Testis (tissue), 2 donors: Measurements from ENCODE around the gene ACOT9.

Experiments used
- CTCF ChIP-seq, 3 experiments: fragments of 450-650 bp in 2 of 3; fragments of 200-600 bp in 1 of 3; sonication (generic) in 1 of 3; IDR thresholded peaks; one replicate each; pipeline ENCODE4 v1.5.1; 2016 to 2019; ENCODE audit warnings: antibody characterized with exemption in 3 of 3, mild to moderate bottlenecking in 2 of 3, moderate library complexity in 1 of 3
- POLR2A ChIP-seq: fragments of 450-650 bp; IDR thresholded peaks from one replicate; pipeline ENCODE4 v1.6.1; 2017; ENCODE audit warnings: antibody characterized with exemption, mild to moderate bottlenecking, moderate library complexity

GRCh38 chrX:23764188-23764984, 21.3 kb upstream of the ACOT9 start:
- TF ChIP-seq CTCF (IDR thresholded peaks at IDR 0.05) (no peak), POLR2A (no peak)
